D721Med (cell line): ENCODE results near the gene TYK2.
"Not testable (repeated sequence)": the region's sequence is repeated elsewhere in the genome, so short reads cannot be mapped to it uniquely, and the experiment has no call there.

Experiments
- DNase-seq: peaks from one replicate; pipeline ENCODE4 v3.0.0; 2011; ENCODE audit warnings: low spot score; ENCODE audit not compliant: insufficient read length
- FAIRE-seq: peaks from 2 replicates; lab custom pipeline; 2011; peaks lifted over from hg19 to GRCh38; lab: Jason Lieb, UNC
- CTCF ChIP-seq: IDR thresholded peaks from 2 replicates; pipeline ENCODE4 v1.5.1; 2012; ENCODE audit warnings: mild to moderate bottlenecking, control low read depth; ENCODE audit not compliant: insufficient read depth; ENCODE audit errors: missing control alignments

Gene TYK2

GRCh38 chr19:10368101-10368803, 12.1 kb downstream of the TYK2 start:
- DNase-seq, result no peak
- no peak for FAIRE-seq
- no peak for TF ChIP-seq CTCF

- not testable (repeated sequence) for DNase-seq, FAIRE-seq
Measured at GRCh38 chr19:10366950-10367512, 13.3 kb downstream of the TYK2 start.

GRCh38 chr19:10365518-10365917, 14.9 kb downstream of the TYK2 start:
- no peak for TF ChIP-seq CTCF
- DNase-seq (no peak), FAIRE-seq (no peak)

- FAIRE-seq (no peak), DNase-seq (no peak)
- no peak for TF ChIP-seq CTCF
Measured at GRCh38 chr19:10364644-10365043, 15.7 kb downstream of the TYK2 start.

- FAIRE-seq (no peak), DNase-seq (no peak)
- no peak for TF ChIP-seq CTCF
Measured at GRCh38 chr19:10363789-10364281, 16.5 kb downstream of the TYK2 start.

GRCh38 chr19:10362259-10362658, 18.1 kb downstream of the TYK2 start:
- DNase-seq (no peak), FAIRE-seq (no peak)
- no peak for TF ChIP-seq CTCF

GRCh38 chr19:10361569-10362011, 18.8 kb downstream of the TYK2 start:
- no peak for TF ChIP-seq CTCF
- no peak for DNase-seq
- FAIRE-seq, result no peak
